ENCODE measurements around the gene PDXK.

PDXK gene

GRCh38 chr21:43764576-43765495 lies 45.9 kb downstream of the PDXK start:
- no peak for DNase-seq

DNA sequence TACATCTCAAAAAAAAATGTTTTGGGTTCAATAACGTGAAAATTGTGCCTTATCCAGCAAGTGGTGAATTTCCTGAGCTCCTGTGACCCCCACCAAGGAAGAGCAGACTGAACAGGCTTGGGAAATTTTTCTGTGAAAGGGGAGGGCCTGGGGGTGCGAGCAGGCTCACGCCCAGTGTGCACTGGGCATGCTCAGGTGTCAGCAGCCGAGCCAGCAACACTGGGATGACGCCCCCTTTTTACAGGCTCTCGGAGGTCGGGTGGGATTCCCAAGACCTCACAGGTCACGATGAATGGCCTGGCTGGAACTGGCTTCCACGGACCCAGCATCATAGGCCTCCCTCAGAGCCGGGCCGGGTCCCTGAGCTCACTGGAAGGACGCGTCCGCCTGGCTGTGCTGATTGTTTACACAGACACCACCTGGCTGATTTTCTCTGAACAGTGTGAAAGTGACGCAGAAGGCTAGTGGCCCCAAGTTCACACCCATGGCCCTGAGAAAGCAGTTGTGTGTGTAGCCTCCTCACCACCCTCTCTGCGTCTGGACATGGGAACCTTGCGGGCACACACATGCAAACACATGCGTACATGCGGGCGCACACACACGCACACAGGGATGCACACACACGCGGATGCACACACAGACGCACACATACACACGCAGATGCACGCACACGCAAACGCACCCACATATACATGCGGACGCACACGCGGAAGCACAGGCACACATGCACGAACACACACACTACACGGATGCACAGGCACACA lies 48.0 kb downstream of the PDXK start:
- no peak for DNase-seq

- no peak for DNase-seq
Measured at GRCh38 chr21:43767498-43767983, 48.6 kb downstream of the PDXK start.

DNA sequence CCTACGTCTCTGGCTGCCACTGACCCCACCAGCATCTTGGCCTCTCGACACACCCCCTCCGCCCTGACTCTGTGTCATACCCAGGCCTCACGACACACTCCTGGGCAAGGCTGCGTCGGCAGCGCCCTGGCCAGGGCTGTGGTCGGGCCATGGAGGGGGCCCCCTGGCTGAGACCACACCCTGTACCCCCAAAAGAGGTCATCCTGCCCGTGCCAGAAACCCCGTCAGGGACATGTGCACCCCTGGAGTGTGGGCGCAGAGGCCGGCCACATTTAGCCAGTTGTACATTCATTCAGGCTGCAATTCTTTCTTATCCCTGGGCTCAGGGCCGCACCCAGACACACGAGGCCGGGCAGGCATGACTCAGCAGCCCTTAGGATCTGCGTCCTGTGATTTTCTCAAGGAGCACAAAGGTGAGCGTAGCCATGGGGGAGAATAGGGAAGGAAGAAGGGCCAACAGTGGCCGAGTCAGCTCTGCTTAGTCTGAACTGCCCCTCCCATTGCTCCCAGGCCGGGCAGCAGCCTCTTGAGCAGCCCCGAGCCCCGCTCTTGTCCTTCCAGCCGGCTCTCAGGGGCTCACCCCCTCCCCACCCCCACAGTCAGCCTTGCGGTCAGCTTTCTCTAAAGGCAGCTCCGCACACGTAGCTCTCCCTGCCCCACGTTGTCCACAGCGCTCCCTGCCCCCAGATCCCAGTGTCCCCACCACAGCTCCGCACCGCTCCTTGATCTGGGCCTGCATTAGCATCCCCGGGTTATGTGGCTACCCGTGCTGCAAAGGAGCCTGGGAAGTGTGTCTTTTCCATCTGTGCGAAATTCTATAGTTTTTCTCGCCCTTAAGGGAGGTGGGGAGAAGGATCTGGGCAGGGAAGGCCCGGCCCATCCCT lies 49.3 kb downstream of the PDXK start:
- DNase-seq = no peak

DNA sequence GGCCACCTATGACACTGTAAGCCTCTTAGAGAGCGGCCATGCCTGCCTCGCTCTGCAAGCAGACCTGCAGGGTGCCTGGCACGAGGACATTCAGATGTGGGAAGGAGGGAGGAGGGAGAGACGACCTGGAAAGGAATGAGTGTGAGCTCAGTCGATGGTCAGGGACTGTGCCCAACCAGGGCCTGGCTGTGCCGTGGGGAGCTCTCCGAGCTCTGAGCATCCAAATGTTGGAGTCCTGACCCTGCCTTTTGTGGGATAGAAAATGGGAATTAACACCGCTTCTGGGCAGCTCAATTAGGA lies 49.9 kb downstream of the PDXK start:
- no peak for DNase-seq

GRCh38 chr21:43769325-43769958 lies 50.5 kb downstream of the PDXK start:
- no peak for DNase-seq

DNA sequence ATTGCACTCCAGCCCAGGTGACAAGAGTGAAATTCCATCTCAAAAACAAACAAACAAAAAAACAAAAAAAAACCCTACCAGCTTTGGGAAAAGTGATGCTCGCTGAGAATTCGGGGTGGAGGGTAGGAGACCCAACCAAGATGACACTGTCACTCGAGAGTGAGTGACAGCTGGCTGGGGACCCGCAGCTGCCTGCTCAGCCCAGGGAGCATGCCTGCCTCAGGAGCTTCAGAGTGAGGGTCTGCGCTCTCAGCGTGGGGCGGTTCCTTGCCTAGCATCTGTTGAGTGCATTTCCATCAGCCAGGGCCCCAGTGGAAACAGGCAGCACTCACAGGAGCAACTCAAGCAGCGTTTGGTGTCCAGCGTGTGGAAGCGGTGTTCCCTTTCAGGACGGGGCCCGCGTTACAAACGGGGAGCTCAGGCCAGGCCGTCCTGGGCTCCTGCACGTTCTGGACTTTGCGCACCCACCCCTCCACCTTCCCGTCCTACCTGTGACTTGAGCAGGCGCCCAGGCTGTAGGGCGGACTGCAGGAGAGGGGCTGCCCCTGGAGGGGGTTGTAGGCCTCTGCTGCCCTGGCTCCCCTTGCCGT lies 51.2 kb downstream of the PDXK start:
- DNase-seq = no peak

DNA sequence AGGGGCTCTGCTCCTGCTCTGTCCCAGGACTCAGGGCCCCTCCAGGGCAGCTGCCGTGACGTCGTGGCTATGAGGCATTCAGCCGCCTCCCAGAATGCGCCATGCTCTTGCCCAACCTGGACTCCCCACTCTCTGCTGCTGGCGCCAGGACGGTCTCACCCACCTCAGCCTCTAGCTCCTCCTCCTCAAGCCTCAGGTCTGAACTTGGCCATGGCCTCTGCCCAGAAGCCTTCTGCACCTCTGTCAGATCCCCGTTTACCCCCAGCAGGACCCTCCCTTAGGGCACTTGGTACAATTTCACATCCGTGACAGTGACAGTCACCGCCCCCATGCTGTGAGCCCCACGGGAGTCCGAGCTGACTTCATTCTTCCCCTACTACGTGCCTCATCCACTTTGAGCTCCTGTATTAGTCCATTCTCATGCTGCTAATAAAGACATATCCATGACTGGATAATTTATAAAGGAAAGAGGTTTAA lies 52.3 kb downstream of the PDXK start:
- peak; percentile 32 for DNase-seq

GRCh38 chr21:43771698-43772424 lies 52.9 kb downstream of the PDXK start:
- DNase-seq = no peak

GRCh38 chr21:43772425-43772821 lies 53.5 kb downstream of the PDXK start:
- DNase-seq = no peak

DNA sequence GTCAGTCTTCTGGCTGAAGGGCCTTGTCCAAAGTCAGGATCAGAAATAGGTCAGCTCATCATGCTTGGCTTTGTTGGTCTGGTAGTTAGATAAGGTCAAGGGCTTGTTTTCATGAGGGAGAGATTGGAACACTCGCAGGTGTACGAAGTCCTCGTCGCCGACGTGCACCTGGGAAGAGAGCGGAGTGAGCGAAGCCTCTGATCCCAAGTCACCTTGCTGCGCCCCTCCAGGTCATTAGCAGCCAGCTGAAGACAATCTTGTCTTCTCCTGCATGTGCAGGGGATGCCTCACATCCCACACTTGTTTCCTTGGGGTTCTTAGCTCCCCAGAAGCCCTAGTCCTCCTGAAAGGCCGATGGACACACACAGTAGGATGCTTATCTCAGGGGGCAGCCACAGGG lies 55.2 kb downstream of the PDXK start:
- no peak for DNase-seq

- no peak for DNase-seq
Measured at GRCh38 chr21:43775190-43775589, 56.3 kb downstream of the PDXK start.

DNA sequence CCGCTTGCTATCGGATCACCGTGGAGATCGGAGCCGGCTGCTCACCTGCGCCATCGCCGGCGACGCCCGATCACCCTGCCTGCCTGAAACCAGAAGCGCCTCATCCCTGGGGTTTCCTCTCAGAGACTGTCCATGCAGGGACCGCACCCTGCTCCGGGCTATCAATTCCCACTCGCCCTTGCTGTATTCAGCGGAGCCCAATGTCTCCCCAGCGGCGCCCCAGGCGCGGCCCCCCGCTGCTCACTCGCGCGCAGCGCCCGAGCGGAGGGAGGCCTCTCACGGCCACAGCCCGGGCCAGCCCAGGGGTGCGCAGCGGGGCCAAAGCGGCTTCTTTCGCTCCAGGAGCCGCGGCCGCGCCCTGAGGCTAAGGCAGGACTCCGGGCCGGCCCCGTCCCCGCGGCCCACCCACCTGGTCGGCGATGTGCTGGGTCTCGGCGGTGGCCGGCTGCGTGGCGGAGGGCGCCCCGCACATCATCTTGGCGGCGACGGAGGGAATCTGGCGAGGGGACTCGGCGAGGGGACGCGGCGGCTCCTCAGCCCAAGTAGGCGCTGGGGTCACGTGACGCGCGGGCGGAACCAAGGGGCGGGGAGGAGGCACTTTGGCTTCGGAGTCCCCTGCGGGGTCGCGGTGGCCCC lies 57.0 kb downstream of the PDXK start, which contains the start of gene CSTB:
Gene CSTB, minus strand, starts transcription at position 514 of the 636 bp plus-strand sequence. Its CDS starts 39 bp downstream, at position 475.
- DNase-seq = peak; percentile 31

- no peak for DNase-seq
Measured at GRCh38 chr21:43777953-43778352, 59.0 kb downstream of the PDXK start.

DNA sequence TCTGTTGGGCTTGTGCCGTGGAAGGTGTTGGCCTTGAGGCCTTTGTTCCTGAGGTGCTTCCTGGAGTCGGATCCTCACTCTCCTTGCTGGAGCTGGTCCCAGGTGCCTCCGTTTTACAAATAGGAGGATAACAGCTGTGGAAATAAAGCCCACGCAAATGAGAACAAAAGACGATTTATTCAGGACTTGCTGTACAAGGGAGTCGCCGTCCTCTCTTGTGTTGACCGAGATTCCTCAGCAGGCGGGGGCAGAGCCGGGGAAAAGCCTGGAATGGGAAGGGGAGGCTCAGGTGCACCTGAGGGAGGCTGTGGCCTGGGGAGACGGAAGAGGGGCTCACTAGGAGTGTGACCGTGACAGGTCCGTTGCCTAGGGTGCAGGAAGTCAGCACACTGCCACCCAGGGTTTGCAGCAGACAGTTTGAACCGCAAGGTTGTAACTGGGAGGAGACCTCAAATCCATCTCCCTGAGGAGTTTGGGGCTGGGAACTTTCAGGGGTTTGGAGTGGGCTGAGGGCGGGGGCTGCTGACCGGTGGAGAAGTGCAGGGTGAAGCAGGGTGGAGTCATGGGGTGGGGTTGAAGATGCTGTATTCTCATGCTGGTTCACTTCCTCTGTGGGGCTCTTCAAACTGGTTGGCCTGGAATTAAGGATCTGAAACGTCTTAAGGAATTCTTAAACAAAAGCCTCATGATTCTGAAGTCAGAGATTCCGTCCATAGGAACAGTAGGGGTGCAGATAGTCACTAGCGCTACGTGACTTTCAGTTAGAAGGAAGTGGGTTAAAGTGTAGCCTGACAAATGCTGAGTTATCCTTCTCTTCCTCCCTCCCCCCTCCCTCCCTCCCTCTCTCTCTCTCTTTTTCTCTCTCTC lies 59.8 kb downstream of the PDXK start:
- peak; percentile 86 for DNase-seq

DNA sequence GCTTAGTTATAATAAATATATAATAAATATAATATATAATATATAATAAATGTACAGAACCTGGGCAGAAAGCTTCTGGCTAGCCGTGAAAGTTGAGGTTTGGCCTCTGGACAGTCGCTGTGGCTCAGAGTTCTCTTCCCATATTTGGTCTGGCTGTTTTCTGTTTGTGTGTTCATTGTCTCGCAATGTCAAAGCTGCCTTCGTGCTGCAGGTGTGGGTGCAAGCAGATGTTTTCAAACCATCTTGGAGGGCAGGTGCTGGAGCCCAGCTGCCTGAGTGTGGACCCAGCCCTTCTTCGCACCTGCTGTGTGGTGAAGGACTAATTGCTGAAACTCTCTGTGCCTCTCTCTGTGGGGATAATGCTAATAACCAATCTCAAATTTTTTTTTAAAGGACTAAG lies 60.7 kb downstream of the PDXK start:
- peak; percentile 38 for DNase-seq

- no peak for DNase-seq
Measured at GRCh38 chr21:43781846-43782245, 62.9 kb downstream of the PDXK start.

GRCh38 chr21:43782431-43783097 lies 63.6 kb downstream of the PDXK start:
- no peak for DNase-seq

GRCh38 chr21:43783098-43783700 lies 64.3 kb downstream of the PDXK start:
- peak; percentile 61 for DNase-seq
